ENCODE data around the gene LPAR2.

GRCh38 chr19:19592690-19593089, 35.3 kb downstream of the LPAR2 start:
- TF ChIP-seq, protein P1, sequence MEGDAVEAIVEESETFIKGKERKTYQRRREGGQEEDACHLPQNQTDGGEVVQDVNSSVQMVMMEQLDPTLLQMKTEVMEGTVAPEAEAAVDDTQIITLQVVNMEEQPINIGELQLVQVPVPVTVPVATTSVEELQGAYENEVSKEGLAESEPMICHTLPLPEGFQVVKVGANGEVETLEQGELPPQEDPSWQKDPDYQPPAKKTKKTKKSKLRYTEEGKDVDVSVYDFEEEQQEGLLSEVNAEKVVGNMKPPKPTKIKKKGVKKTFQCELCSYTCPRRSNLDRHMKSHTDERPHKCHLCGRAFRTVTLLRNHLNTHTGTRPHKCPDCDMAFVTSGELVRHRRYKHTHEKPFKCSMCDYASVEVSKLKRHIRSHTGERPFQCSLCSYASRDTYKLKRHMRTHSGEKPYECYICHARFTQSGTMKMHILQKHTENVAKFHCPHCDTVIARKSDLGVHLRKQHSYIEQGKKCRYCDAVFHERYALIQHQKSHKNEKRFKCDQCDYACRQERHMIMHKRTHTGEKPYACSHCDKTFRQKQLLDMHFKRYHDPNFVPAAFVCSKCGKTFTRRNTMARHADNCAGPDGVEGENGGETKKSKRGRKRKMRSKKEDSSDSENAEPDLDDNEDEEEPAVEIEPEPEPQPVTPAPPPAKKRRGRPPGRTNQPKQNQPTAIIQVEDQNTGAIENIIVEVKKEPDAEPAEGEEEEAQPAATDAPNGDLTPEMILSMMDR (IDR thresholded peaks at IDR 0.05), result no peak
- TF ChIP-seq, protein P2, sequence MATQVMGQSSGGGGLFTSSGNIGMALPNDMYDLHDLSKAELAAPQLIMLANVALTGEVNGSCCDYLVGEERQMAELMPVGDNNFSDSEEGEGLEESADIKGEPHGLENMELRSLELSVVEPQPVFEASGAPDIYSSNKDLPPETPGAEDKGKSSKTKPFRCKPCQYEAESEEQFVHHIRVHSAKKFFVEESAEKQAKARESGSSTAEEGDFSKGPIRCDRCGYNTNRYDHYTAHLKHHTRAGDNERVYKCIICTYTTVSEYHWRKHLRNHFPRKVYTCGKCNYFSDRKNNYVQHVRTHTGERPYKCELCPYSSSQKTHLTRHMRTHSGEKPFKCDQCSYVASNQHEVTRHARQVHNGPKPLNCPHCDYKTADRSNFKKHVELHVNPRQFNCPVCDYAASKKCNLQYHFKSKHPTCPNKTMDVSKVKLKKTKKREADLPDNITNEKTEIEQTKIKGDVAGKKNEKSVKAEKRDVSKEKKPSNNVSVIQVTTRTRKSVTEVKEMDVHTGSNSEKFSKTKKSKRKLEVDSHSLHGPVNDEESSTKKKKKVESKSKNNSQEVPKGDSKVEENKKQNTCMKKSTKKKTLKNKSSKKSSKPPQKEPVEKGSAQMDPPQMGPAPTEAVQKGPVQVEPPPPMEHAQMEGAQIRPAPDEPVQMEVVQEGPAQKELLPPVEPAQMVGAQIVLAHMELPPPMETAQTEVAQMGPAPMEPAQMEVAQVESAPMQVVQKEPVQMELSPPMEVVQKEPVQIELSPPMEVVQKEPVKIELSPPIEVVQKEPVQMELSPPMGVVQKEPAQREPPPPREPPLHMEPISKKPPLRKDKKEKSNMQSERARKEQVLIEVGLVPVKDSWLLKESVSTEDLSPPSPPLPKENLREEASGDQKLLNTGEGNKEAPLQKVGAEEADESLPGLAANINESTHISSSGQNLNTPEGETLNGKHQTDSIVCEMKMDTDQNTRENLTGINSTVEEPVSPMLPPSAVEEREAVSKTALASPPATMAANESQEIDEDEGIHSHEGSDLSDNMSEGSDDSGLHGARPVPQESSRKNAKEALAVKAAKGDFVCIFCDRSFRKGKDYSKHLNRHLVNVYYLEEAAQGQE (IDR thresholded peaks at IDR 0.05; ENCODE audit: low read depth, low read length), result no peak
- TF ChIP-seq TCF12 (IDR thresholded peaks at IDR 0.05), result no peak
